ENCODE results near the gene BPIFB1.

Gene BPIFB1

DNA sequence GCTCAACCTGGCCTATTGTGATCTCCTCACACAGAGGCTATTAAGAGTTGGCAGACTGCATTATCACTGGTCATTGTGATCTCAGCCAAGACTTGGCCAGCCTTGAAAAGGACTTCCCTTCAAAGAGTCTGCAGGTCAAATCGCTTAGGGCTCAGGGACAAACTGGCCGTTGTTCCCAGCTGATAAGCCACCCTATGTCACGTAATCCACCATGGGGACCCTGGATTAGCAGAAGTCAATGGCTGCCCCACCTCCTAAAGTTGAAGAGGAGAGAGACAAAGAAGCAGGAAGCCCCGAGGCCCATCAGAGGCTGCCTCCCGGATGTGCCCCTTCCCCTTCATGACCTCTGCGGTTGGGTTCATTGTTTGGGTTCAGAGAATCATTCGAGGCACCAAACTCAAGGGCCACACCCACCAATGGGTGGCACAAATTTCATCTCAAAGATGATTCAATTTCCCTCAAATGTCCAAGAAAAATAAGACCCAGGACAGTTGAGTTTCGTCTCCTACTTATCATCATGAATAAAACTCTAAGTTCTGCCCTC is 56.6 kb downstream of the BPIFB1 start:
- ATAC-seq = no peak
- Mint-ChIP-seq H3K27ac (no peak overlapping the region), H3K36me3 (ENCODE audit: low read depth) (no peaks in the 10 kb centered on the region)

GRCh38 chr20:33343521-33343920 is 60.5 kb downstream of the BPIFB1 start:
- no peaks in the 10 kb centered on the region for H3K27me3 Mint-ChIP-seq
- H3K36me3 Mint-ChIP-seq (ENCODE audit: low read depth) = no peaks in the 10 kb centered on the region
- no peak for ATAC-seq
- H3K27ac Mint-ChIP-seq = no peak overlapping the region
- DNase-seq = no peak
- H3K4me3 Mint-ChIP-seq = no peak overlapping the region
- H3K9me3 Mint-ChIP-seq = no peaks in the 10 kb centered on the region
- H3K4me1 Mint-ChIP-seq = peaks cover 2% of the 10 kb centered on the region

More for the DNA sequence above, 56.6 kb downstream of the BPIFB1 start:
- peaks cover 3% of the 10 kb centered on the region for H3K4me1 Mint-ChIP-seq
- no peaks in the 10 kb centered on the region for H3K27me3 Mint-ChIP-seq
- DNase-seq = no peak
- H3K4me3 Mint-ChIP-seq = no peak overlapping the region
- H3K9me3 Mint-ChIP-seq = no peaks in the 10 kb centered on the region

GRCh38 chr20:33345342-33345741 is 62.3 kb downstream of the BPIFB1 start:
- Mint-ChIP-seq H3K27ac (no peak overlapping the region), H3K36me3 (ENCODE audit: low read depth) (peaks cover 3% of the 10 kb centered on the region), H3K4me3 (no peak overlapping the region), H3K27me3 (no peaks in the 10 kb centered on the region), H3K4me1 (peaks cover 2% of the 10 kb centered on the region), H3K9me3 (no peaks in the 10 kb centered on the region)
- DNase-seq = no peak
- no peak for ATAC-seq

DNA sequence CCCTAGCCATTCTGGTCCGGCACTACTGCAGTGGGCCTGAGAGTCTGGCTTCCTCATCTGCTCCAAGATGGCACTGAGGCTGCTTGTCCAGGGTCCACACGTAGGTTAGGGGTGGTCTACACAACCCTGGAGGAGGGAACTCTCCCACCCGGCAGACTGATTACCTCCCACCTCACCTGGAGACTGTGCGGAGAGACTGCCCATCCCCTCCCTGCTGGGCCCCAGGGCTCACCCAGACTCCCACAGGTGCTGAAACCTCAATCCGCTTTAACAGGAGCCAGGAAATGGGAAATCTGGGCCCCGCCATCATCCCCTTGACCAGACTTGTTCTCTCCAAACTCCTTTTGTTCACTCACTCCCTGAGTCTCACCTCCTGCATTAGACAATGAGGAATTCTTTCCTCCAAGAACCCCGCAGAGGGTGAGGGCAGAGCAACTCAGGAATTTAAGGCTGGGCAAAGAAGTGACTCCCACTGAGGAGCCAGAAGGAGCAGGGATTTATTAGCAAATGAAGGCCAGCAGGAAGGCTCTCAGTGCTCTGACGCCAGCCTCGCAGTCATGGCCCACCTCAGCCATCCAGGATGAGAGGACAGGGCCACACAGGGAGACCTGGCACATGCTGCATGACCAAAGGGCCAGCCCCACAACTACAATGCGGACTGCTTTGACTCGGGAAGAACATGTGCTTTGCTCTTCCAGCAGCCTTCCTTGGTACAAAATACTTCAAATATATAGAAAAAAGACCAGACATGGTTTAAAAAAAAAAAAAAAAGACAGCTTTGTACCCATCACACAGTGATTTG is 65.3 kb downstream of the BPIFB1 start:
- Mint-ChIP-seq H3K4me1 (peaks cover 2% of the 10 kb centered on the region), H3K27ac (no peak overlapping the region), H3K36me3 (ENCODE audit: low read depth) (peaks cover 7% of the 10 kb centered on the region), H3K27me3 (no peaks in the 10 kb centered on the region), H3K4me3 (no peak overlapping the region), H3K9me3 (no peaks in the 10 kb centered on the region)
- DNase-seq (no peak), ATAC-seq (no peak)

DNA sequence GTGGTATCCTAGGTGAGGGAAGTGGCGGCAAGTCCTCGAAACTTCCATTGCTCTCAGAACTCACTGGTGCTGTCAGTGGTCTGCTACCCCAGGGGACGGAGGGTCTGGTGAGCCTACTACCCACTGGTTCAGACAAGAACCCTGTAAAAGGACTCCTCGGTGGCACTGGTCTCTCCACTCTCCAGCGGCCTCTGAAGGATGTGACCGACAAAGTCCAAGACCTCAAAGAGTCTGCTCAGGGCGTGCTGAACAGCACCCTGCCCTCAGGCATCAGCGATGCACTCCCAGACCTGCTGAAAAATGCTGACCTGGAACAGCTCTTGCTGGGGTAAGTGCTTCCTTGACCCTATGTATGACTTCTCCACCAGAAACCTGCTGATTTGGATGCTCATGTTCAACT is 66.5 kb downstream of the BPIFB1 start:
- Mint-ChIP-seq H3K27ac (no peak overlapping the region), H3K4me3 (no peak overlapping the region), H3K9me3 (no peaks in the 10 kb centered on the region), H3K36me3 (ENCODE audit: low read depth) (peaks cover 7% of the 10 kb centered on the region), H3K27me3 (no peaks in the 10 kb centered on the region), H3K4me1 (peaks cover 2% of the 10 kb centered on the region)
- ATAC-seq (no peak), DNase-seq (no peak)

DNA sequence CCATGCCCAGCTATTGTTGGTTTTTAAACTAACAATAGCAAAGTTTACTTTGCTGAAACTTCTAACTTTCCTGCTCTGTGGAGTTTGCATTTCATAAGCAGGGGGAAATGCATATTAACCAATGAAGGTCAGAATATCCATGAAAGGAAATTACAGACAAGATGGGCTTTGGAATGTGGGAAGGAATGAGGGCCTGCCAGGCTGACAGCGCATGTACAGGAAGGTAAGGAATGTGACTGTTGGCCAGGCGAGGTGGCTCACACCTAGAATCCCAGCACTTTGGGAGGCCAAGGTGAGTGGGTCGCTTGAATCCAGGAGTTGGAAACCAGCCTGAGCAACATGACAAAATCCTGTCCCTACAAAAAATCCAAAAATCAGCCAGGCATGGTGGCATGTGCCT is 68.7 kb downstream of the BPIFB1 start:
- ATAC-seq (no peak), DNase-seq (no peak)
- Mint-ChIP-seq H3K9me3 (no peaks in the 10 kb centered on the region), H3K36me3 (ENCODE audit: low read depth) (peaks cover 13% of the 10 kb centered on the region), H3K27ac (no peak overlapping the region), H3K27me3 (no peaks in the 10 kb centered on the region), H3K4me3 (no peak overlapping the region), H3K4me1 (no peaks in the 10 kb centered on the region)

DNA sequence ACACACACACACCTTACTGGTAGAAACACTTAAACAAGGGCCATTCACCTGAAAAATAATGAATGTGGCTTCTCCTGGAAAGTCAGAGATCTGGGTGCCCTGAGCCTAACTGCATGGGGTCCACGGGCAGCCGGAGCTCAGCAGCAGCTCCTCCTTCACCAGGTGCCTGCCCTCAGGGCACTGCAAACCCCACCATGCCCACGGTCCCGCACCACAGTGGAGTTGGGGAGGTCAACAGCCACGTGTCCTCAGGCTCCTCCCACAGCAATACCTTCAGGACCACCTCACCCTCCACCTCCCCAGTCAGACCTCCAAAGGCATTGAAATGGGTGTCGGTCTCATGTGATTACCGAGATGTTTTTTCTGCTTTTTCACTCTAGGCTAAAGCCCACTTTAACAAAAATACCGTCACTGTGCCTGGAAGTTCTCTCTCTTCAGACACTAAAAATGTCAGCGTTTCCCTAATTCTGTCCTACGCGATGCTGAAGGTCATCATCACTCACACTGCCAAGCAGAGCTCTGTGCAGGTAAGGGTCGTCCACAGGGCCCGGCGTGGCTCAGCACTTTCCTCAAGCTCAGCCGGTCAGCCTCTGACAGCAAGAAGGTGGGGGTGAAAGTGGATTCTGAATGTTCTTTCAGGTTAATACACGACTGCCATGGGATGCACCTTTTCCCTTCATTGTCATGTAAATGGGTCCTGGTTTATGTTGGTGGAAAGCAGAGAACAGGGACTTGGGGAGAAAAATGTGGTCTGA is 69.4 kb downstream of the BPIFB1 start:
- Mint-ChIP-seq H3K36me3 (ENCODE audit: low read depth) (peaks cover 13% of the 10 kb centered on the region), H3K4me3 (no peak overlapping the region), H3K27ac (no peak overlapping the region), H3K27me3 (no peaks in the 10 kb centered on the region), H3K4me1 (no peaks in the 10 kb centered on the region), H3K9me3 (no peaks in the 10 kb centered on the region)
- no peak for DNase-seq
- no peak for ATAC-seq

GRCh38 chr20:33353013-33353402 is 70.0 kb downstream of the BPIFB1 start:
- DNase-seq = no peak
- H3K27ac Mint-ChIP-seq = no peak overlapping the region
- no peaks in the 10 kb centered on the region for H3K4me1 Mint-ChIP-seq
- no peaks in the 10 kb centered on the region for H3K9me3 Mint-ChIP-seq
- H3K4me3 Mint-ChIP-seq = no peak overlapping the region
- peaks cover 13% of the 10 kb centered on the region for H3K36me3 Mint-ChIP-seq (ENCODE audit: low read depth)
- no peaks in the 10 kb centered on the region for H3K27me3 Mint-ChIP-seq
- ATAC-seq = no peak

Data from activated naive CD8-positive, alpha-beta T cell treated with anti-CD3 and anti-CD28 coated beads, Interleukin-2, amount 50 U/mL, for 24 hours (primary cell).